Breast epithelium (tissue), 4 donors: ENCODE measurements around the gene ARHGAP18. TPM values are rescaled to one million over a fixed set of nuclear protein-coding genes. Genes with fewer than 3 reads are reported as not detected.

Experiments used
- DNase-seq, 2 donors: peaks; one replicate each; pipeline ENCODE4 v3.0.0-alpha.2; 2019; ENCODE audit warnings: low spot score in 2 of 2
- H3K27ac ChIP-seq, 2 donors: fragments of 200-600 bp; sonication (generic) in 1 of 2; one replicate each; pipeline ENCODE4 v1.5.1; 2016 to 2019; ENCODE audit warnings: mild to moderate bottlenecking in 1 of 2
- H3K27me3 ChIP-seq, 2 donors: fragments of 200-600 bp; sonication (generic) in 1 of 2; one replicate each; pipeline versions ENCODE4 v1.5.1 to v1.6.0; 2017 to 2019; ENCODE audit warnings: control low read depth in 1 of 2, mild to moderate bottlenecking in 1 of 2
- H3K36me3 ChIP-seq: fragments of 200-600 bp; one replicate; pipeline ENCODE4 v1.5.1; 2019
- H3K4me1 ChIP-seq, 2 donors: fragments of 200-600 bp; sonication (generic); one replicate each; pipeline ENCODE4 v1.5.1; 2016 to 2019; ENCODE audit warnings: control low read depth in 1 of 2
- H3K4me3 ChIP-seq, 3 donors: fragments of 200-600 bp; sonication (generic); 1 replicate in 2 of 3; 2 replicates in 1 of 3; pipeline ENCODE4 v1.5.1; 2016 to 2019; ENCODE audit warnings: mild to moderate bottlenecking in 3 of 3, moderate library complexity in 2 of 3
- H3K9me3 ChIP-seq, 2 donors: fragments of 200-600 bp; sonication (generic) in 1 of 2; one replicate each; pipeline ENCODE4 v1.5.1; 2016 to 2019; ENCODE audit warnings: control low read depth in 1 of 2
- POLR2A ChIP-seq: fragments of 450-650 bp; IDR thresholded peaks from one replicate; pipeline ENCODE4 v1.6.1; 2016; ENCODE audit warnings: antibody characterized with exemption, mild to moderate bottlenecking, moderate library complexity
- POLR2AphosphoS5 ChIP-seq, 3 donors: sonication (generic); formaldehyde crosslinking; IDR thresholded peaks; one replicate each; pipeline ENCODE4 v1.6.1; 2017; ENCODE audit warnings: antibody characterized with exemption in 3 of 3
- intact Hi-C: fragments of 100-400 bp; cut with DNase I; formaldehyde crosslinking; loops from one replicate; pipeline ENCODE4 v1.15.1; 2023; ENCODE audit warnings: low total_unique reads
- total RNA-seq, 3 donors: library from RNA; depleted of rRNA; stranded (reverse); fragments of >200 nt; gene quantifications; one replicate each; pipeline ENCODE4 v1.1.0, GENCODE V29; 2016
- TF ChIP-seq, protein P1 (sequence below), 3 donors: fragments of 450-650 bp; IDR thresholded peaks; one replicate each; pipeline ENCODE4 v1.5.1; 2016 to 2017; ENCODE audit warnings: antibody characterized with exemption in 3 of 3, mild to moderate bottlenecking in 3 of 3, moderate library complexity in 3 of 3

ARHGAP18 gene
- total RNA-seq, 3 donors from 2014 or later, result 14.7 to 28.7 (median 24.8) TPM

DNA sequence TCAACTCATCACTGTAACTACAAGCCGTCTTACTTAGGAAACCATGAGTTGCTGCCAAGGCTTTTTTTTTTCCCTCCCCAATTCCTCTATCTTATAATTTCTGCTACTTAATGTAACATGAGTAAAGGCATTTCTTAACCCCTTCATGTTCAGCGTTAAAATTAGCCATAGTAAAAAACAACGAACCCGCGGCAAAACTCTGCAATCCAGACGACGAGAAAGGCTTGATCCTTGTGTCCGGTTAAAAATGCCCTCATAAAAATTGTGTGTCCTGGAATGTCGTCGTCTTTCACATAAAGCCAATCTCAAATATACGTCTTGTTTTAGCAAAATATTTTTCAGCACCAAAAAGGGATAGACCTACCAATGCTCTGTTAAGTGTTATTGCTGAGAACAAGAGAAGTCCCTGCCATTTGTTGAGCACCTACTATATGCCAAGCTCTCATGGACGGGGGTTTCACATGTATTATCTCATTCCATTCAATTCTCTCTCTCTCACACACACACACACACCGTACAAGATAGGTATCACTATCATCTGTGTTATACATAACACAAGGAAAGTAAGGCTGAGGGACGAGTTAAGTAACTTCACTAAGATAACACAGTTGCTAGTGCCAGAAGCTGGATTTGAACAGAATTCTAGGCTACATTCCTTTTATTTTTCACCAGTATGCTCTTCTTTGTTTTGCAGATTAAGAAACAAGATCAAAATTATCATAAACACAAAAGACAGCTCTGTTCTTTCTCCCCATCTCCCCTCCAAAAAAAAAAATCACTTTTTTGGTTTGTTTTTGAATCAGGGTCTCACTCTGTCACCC, 683 bp upstream of the ARHGAP18 start:
- H3K27ac ChIP-seq, result peak overlapping the region; percentile 91 to 92
- peak overlapping the region; percentile 62 to 81 (median 66) for H3K4me3 ChIP-seq
- TF ChIP-seq, protein P1, sequence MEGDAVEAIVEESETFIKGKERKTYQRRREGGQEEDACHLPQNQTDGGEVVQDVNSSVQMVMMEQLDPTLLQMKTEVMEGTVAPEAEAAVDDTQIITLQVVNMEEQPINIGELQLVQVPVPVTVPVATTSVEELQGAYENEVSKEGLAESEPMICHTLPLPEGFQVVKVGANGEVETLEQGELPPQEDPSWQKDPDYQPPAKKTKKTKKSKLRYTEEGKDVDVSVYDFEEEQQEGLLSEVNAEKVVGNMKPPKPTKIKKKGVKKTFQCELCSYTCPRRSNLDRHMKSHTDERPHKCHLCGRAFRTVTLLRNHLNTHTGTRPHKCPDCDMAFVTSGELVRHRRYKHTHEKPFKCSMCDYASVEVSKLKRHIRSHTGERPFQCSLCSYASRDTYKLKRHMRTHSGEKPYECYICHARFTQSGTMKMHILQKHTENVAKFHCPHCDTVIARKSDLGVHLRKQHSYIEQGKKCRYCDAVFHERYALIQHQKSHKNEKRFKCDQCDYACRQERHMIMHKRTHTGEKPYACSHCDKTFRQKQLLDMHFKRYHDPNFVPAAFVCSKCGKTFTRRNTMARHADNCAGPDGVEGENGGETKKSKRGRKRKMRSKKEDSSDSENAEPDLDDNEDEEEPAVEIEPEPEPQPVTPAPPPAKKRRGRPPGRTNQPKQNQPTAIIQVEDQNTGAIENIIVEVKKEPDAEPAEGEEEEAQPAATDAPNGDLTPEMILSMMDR (IDR thresholded peaks at IDR 0.05), result no peak
- TF ChIP-seq POLR2A (no peak), POLR2AphosphoS5 (IDR thresholded peaks at IDR 0.05) (no peak)
- H3K4me1 ChIP-seq, result peaks cover 0 to 13% of the 10 kb centered on the region in 2 donors
- no peaks in the 10 kb centered on the region for H3K27me3 ChIP-seq
- no peaks in the 10 kb centered on the region for H3K9me3 ChIP-seq
- DNase-seq, result no peak
- no peaks in the 10 kb centered on the region for H3K36me3 ChIP-seq
- intact Hi-C loops, result no loop called here

GRCh38 chr6:129709196-129709768, 695 bp downstream of the ARHGAP18 start:
- Histone ChIP-seq H3K4me1 (peaks cover 0 to 13% of the 10 kb centered on the region in 2 donors), H3K27ac (peak overlapping the region; percentile 91 to 92), H3K4me3 (peak overlapping the region; percentile 62 to 81 (median 66)), H3K9me3 (no peaks in the 10 kb centered on the region), H3K36me3 (no peaks in the 10 kb centered on the region), H3K27me3 (no peaks in the 10 kb centered on the region)
- DNase-seq, result no peak
- TF ChIP-seq, protein P1 (IDR thresholded peaks at IDR 0.05), result no peak
- TF ChIP-seq POLR2AphosphoS5 (IDR thresholded peaks at IDR 0.05) (no peak), POLR2A (no peak)
- intact Hi-C loops, result no loop called here

DNA sequence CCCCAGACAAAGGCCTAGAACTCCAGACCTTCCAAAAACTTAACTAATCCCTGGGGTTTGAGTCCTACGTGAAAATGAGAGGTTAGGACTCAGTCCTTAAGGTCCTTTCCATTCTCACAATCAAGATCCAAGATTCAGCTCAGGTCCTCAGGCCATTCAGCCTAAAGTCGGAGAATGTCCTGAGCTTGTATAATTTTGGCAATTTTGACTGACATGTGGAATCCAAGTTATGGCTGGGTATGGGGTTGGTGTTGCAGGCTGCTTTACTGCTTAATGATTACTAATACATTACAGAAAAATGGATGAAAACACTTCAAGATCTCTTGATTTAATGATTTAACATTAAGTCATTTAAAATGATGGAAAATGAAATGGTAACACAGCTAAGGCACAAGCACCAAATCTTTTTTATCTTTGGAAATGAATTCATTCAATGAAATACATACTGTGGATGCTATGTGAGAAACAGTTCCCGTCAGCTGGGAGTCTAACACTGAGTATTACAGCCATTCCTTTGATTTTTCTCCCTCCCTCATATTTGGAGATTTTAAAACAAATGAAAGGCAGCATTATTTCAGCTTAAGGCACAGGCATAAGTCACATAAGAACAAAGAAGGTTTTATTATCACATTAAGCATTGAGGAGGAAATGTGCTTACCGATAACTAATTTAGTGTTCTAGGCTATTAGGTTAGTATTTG, 1.3 kb downstream of the ARHGAP18 start:
- Histone ChIP-seq H3K4me3 (peak overlapping the region; percentile 62 to 81 (median 66)), H3K27me3 (no peaks in the 10 kb centered on the region), H3K36me3 (no peaks in the 10 kb centered on the region), H3K27ac (peak overlapping the region; percentile 91 to 92), H3K4me1 (peaks cover 0 to 13% of the 10 kb centered on the region in 2 donors), H3K9me3 (no peaks in the 10 kb centered on the region)
- DNase-seq, result no peak
- intact Hi-C loops, result no loop called here
- TF ChIP-seq POLR2AphosphoS5 (IDR thresholded peaks at IDR 0.05) (no peak), POLR2A (no peak)

DNA sequence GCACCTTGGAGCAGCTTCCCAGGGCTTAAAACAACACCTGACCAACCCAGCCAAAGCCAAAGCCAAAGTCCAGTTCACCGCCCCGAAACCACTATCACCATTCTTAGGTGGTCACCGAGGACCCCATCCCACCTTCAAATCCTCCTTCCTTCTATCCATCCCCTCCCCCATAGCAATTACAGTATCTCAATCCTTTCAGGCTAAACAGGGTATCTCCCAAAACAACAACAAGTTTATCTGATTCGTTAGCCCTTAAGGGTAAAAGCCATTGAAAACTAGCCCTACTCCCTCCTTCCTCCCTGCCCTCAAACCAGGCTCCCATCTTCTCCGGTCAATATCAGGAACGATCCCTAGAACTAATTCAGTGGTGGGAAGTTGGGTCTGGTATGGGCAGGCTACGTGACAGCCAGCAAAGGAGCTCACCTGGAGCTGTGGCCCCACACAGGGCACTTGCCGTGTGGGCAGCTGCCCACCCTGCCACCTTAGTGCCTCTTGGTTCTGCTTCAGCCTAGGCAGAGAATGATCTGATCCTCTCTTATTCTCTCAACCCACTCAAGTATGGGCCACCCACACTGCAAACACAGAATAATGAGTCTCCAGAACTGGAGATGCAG, 2.0 kb downstream of the ARHGAP18 start:
- no peaks in the 10 kb centered on the region for H3K36me3 ChIP-seq
- TF ChIP-seq POLR2A (no peak), POLR2AphosphoS5 (IDR thresholded peaks at IDR 0.05) (no peak)
- TF ChIP-seq, protein P1 (IDR thresholded peaks at IDR 0.05), result no peak
- H3K4me1 ChIP-seq, result peaks cover 0 to 13% of the 10 kb centered on the region in 2 donors
- intact Hi-C loops, result no loop called here
- peak overlapping the region in 1 of 2 donors; percentile 92 for H3K27ac ChIP-seq
- no peaks in the 10 kb centered on the region for H3K9me3 ChIP-seq
- peak overlapping the region; percentile 62 to 81 (median 66) for H3K4me3 ChIP-seq
- no peaks in the 10 kb centered on the region for H3K27me3 ChIP-seq
- DNase-seq, result no peak

DNA sequence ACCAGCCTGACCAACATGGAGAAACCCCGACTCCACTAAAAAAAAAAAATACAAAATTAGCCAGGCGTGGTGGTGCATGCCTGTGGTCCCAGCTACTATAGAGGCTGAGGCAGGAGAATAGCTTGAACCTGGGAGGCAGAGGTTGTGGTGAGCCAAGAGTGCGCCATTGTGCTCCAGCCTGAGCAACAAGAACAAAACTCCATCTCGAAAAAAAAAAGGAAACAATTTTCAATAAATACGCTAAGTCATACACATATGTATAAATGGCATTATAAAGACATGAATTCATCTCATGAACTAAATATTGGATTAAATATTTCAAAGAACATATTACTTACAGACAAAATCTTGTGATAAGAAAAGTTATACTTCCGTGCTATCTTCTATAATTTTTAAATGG, 2.9 kb downstream of the ARHGAP18 start:
- intact Hi-C loops, result no loop called here

More for the DNA sequence above, 2.9 kb downstream of the ARHGAP18 start:
- no peak overlapping the region for H3K27ac ChIP-seq
- H3K4me3 ChIP-seq, result no peak overlapping the region
- peaks cover 0 to 13% of the 10 kb centered on the region in 2 donors for H3K4me1 ChIP-seq
- no peaks in the 10 kb centered on the region for H3K27me3 ChIP-seq
- no peaks in the 10 kb centered on the region for H3K9me3 ChIP-seq
- no peak for TF ChIP-seq POLR2A
- TF ChIP-seq, protein P1 (IDR thresholded peaks at IDR 0.05), result no peak
- TF ChIP-seq POLR2AphosphoS5 (IDR thresholded peaks at IDR 0.05), result no peak
- H3K36me3 ChIP-seq, result no peaks in the 10 kb centered on the region
- DNase-seq, result no peak
